ENCODE measurements around the gene PDLIM3. TPM values are rescaled to one million over a fixed set of nuclear protein-coding genes. Genes with fewer than 3 reads are reported as not detected.

PDLIM3 gene
- total RNA-seq, 3 donors from 2014 or later (not counting 1 experiment from before 2014, with no cell fraction given), result not detected

DNA sequence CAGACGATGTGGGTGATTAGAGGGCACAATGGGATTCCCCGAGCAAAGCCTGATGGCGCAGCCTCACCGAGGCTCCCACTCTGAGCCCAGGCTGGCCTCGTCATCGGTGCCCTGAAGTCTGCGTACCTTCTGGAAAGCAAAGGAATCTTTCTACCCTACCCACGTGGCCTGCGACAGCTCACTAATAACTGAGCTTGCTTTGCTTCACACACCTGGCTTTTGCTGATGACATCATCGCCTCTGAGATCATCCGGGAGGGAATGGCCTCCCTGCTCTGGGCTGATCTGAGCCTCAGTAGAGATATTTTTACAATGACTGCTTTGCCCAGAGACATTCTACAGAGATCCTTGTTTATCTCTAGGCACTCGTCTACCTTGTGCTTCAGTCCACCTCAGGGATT is 45.4 kb upstream of the PDLIM3 start:
- Mint-ChIP-seq H3K36me3 (no peaks in the 10 kb centered on the region), H3K27me3 (ENCODE audit: low read depth in 2 of 2) (peaks cover 9 to 24% of the 10 kb centered on the region in 2 donors), H3K9me3 (no peaks in the 10 kb centered on the region), H3K27ac (no peak overlapping the region), H3K4me1 (no peaks in the 10 kb centered on the region), H3K4me3 (no peak overlapping the region)
- Histone ChIP-seq H3K27ac (ENCODE audit: low read length) (no peak overlapping the region), H3K4me3 (ENCODE audit: low read length) (no peak overlapping the region), H3K27me3 (ENCODE audit: control insufficient read depth, insufficient read depth, low read length) (peaks cover 5% of the 10 kb centered on the region), H3K9me3 (ENCODE audit: control insufficient read depth, insufficient read depth, low read length) (no peaks in the 10 kb centered on the region), H3K4me1 (ENCODE audit: control insufficient read depth, insufficient read depth, low read length) (no peaks in the 10 kb centered on the region), H3K36me3 (ENCODE audit: control insufficient read depth, insufficient read depth, low read length) (no peaks in the 10 kb centered on the region)
- no peak for ATAC-seq
- TF ChIP-seq, protein P1, sequence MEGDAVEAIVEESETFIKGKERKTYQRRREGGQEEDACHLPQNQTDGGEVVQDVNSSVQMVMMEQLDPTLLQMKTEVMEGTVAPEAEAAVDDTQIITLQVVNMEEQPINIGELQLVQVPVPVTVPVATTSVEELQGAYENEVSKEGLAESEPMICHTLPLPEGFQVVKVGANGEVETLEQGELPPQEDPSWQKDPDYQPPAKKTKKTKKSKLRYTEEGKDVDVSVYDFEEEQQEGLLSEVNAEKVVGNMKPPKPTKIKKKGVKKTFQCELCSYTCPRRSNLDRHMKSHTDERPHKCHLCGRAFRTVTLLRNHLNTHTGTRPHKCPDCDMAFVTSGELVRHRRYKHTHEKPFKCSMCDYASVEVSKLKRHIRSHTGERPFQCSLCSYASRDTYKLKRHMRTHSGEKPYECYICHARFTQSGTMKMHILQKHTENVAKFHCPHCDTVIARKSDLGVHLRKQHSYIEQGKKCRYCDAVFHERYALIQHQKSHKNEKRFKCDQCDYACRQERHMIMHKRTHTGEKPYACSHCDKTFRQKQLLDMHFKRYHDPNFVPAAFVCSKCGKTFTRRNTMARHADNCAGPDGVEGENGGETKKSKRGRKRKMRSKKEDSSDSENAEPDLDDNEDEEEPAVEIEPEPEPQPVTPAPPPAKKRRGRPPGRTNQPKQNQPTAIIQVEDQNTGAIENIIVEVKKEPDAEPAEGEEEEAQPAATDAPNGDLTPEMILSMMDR (IDR thresholded peaks at IDR 0.05), result no peak
- intact Hi-C loops (cut with micrococcal nuclease), result no loop called here
- DNase-seq, result no peak
- WGBS (ENCODE audit: insufficient coverage), result 90% methylated on average over 12 of the region's 12 CpGs

DNA sequence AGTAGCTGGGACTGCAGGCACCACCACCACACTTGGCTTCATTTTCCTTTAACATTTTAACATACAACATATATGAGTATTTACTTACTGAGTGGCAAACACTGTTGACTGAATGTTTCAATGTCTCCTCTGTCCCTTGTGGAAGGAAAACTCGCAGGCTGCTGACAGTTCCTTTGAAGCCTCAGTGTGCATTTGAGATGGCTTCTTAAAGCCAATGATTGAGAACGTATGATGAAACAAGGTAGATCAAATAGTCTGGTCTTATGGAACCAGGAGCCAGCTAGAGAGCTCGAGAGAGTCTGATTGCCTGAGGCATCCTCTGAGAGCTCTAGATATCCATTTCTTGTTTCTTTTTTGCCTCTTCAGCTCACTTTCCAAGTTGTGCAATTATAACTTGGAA is 43.0 kb upstream of the PDLIM3 start:
- no peak for DNase-seq
- Mint-ChIP-seq H3K4me1 (no peaks in the 10 kb centered on the region), H3K4me3 (no peak overlapping the region), H3K27me3 (ENCODE audit: low read depth in 2 of 2) (peaks cover 9 to 13% of the 10 kb centered on the region in 2 donors), H3K9me3 (no peaks in the 10 kb centered on the region), H3K27ac (no peak overlapping the region), H3K36me3 (no peaks in the 10 kb centered on the region)
- no peak overlapping the region for H3K4me3 ChIP-seq (ENCODE audit: low read length)
- H3K36me3 ChIP-seq (ENCODE audit: control insufficient read depth, insufficient read depth, low read length), result no peaks in the 10 kb centered on the region
- peaks cover 5% of the 10 kb centered on the region for H3K27me3 ChIP-seq (ENCODE audit: control insufficient read depth, insufficient read depth, low read length)
- WGBS (ENCODE audit: insufficient coverage), result 65% methylated on average over 3 of the region's 3 CpGs
- no peaks in the 10 kb centered on the region for H3K9me3 ChIP-seq (ENCODE audit: control insufficient read depth, insufficient read depth, low read length)
- intact Hi-C loops (cut with micrococcal nuclease), result no loop called here
- no peak overlapping the region for H3K27ac ChIP-seq (ENCODE audit: low read length)
- ATAC-seq, result no peak
- no peaks in the 10 kb centered on the region for H3K4me1 ChIP-seq (ENCODE audit: control insufficient read depth, insufficient read depth, low read length)
- TF ChIP-seq, protein P1 (IDR thresholded peaks at IDR 0.05), result no peak

DNA sequence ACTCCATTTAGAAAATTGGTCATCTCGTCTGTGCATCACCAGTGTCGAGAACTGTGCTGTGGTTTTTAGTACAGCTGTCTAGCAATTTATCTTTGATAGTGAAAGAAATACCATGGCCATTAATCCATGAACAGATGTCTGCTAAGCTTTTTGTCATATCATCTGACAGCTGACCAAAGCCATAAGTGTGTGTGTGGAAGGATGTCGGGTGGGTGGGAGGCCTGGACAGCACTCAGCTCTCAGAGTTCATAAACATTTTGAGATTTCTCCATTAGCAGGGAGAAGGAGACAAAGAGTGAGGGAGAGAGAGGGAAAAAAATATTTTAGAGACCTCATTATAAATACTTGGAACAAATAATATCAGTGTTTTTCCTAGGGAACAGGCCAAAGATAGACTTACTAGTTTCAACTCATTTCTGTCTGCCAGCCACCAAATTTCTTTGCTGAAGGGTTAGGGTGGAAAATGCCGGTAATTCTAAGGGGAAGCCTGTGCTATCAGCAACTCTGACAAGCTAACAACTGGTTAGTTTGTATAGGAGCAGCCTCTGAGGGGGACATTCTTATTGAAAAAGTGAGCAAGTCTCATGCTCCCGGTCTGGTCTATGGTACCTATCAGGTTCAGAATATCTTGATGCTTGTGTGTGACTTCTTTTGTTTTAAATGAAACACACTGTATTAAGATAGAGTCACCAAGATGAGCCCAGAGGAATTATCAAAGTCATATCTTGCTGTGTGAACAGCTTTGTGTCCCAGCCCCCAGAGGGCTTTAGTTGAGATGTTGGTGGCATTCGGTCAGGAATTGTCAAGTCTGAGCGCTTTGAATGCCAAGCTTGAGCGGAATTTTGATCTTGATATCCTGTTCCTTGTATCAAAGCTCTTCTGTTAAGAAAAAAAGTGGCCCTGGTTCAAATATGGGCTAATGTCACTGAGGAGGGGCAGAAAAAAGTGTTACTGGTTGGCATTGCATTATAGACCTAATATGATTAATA is 41.9 kb upstream of the PDLIM3 start:
- peaks cover 7 to 14% of the 10 kb centered on the region in 2 donors for H3K27me3 Mint-ChIP-seq (ENCODE audit: low read depth in 2 of 2)

More for the DNA sequence above, 41.9 kb upstream of the PDLIM3 start:
- no peaks in the 10 kb centered on the region for H3K36me3 ChIP-seq (ENCODE audit: control insufficient read depth, insufficient read depth, low read length)
- ATAC-seq, result no peak
- TF ChIP-seq, protein P1 (IDR thresholded peaks at IDR 0.05), result no peak
- peaks cover 5% of the 10 kb centered on the region for H3K27me3 ChIP-seq (ENCODE audit: control insufficient read depth, insufficient read depth, low read length)
- H3K9me3 Mint-ChIP-seq, result no peaks in the 10 kb centered on the region
- H3K27ac Mint-ChIP-seq, result no peak overlapping the region
- no peak for DNase-seq
- H3K4me3 ChIP-seq (ENCODE audit: low read length), result no peak overlapping the region
- intact Hi-C loops (cut with micrococcal nuclease), result no loop called here
- no peaks in the 10 kb centered on the region for H3K9me3 ChIP-seq (ENCODE audit: control insufficient read depth, insufficient read depth, low read length)
- no peaks in the 10 kb centered on the region for H3K4me1 Mint-ChIP-seq
- H3K4me1 ChIP-seq (ENCODE audit: control insufficient read depth, insufficient read depth, low read length), result no peaks in the 10 kb centered on the region
- no peak overlapping the region for H3K4me3 Mint-ChIP-seq
- 86% methylated on average over 8 of the region's 8 CpGs for WGBS (ENCODE audit: insufficient coverage)
- no peaks in the 10 kb centered on the region for H3K36me3 Mint-ChIP-seq
- H3K27ac ChIP-seq (ENCODE audit: low read length), result no peak overlapping the region
